Activated naive CD8-positive, alpha-beta T cell treated with anti-CD3 and anti-CD28 coated beads for 36 hours (primary cell): ENCODE measurements around the gene TSSK6. TPM values are rescaled to one million over a fixed set of nuclear protein-coding genes. Genes with fewer than 3 reads are reported as not detected.

Experiments used
- total RNA-seq, 2 experiments: library from RNA; stranded (reverse); gene quantifications; one replicate each; pipeline ENCODE4 v1.2.3, GENCODE V29; 2021

The TSSK6 gene
- total RNA-seq, 2 experiments from 2014 or later, result 3.0 to 3.1 TPM

Other genes with a start within 250 kb of the TSSK6 start
- not detected for gene TM6SF2, start 242.2 kb downstream of the TSSK6 start, total RNA-seq
- gene SUGP1, start 195.0 kb downstream of the TSSK6 start, total RNA-seq, result 10 to 100 TPM; 58.2 to 59.4 TPM
- gene MAU2, start 194.7 kb downstream of the TSSK6 start, total RNA-seq, result 10 to 100 TPM; 39.5 to 39.9 TPM
- 100 to 1,000 TPM; 196 to 202 TPM for gene GATAD2A, start 109.9 kb downstream of the TSSK6 start, total RNA-seq
- 100 to 1,000 TPM; 306 to 312 TPM for gene NDUFA13, start 677 bp upstream of the TSSK6 start, total RNA-seq
- gene YJEFN3, start 13.4 kb upstream of the TSSK6 start, total RNA-seq, result 1 to 10 TPM; 5.7 to 7.8 TPM
- under 1 TPM; 0.18 to 0.23 TPM for gene CILP2, start 22.7 kb upstream of the TSSK6 start, total RNA-seq
- gene PBX4, start 103.1 kb upstream of the TSSK6 start, total RNA-seq, result 1 to 10 TPM; 8.2 to 9.6 TPM
- 10 to 100 TPM; 23.7 to 28.4 TPM for gene LPAR2, start 112.7 kb upstream of the TSSK6 start, total RNA-seq
- 10 to 100 TPM; 53.3 to 54.7 TPM for gene GMIP, start 128.1 kb upstream of the TSSK6 start, total RNA-seq
- gene ATP13A1, start 148.1 kb upstream of the TSSK6 start, total RNA-seq, result 10 to 100 TPM; 72.6 to 76.4 TPM
- 10 to 100 TPM; 71.8 to 73.2 TPM for gene ZNF101, start 153.3 kb upstream of the TSSK6 start, total RNA-seq
- gene ZNF14, start 217.6 kb upstream of the TSSK6 start, total RNA-seq, result 1 to 10 TPM; 7.8 to 7.9 TPM